NCI-H2029 treated with DMSO at 0.1 percent for 48 hours (cell line): ENCODE results near the gene TMEM154.

Experiments
- DNase-seq: peaks from one replicate; lab custom pipeline; 2025; lab: John Stamatoyannopoulos, UW

Gene TMEM154

GRCh38 chr4:152696764-152697261 is 17.0 kb upstream of the TMEM154 start:
- DNase-seq, result no peak

- DNase-seq, result no peak
Measured at GRCh38 chr4:152693871-152694270, 14.1 kb upstream of the TMEM154 start.

- no peak for DNase-seq
Measured at GRCh38 chr4:152691761-152692160, 12.0 kb upstream of the TMEM154 start.

GRCh38 chr4:152690706-152691651 is 11.2 kb upstream of the TMEM154 start:
- DNase-seq, result no peak

GRCh38 chr4:152689615-152690501 is 10.1 kb upstream of the TMEM154 start:
- no peak for DNase-seq

- DNase-seq, result no peak
Measured at GRCh38 chr4:152687974-152688599, 8.3 kb upstream of the TMEM154 start.

- no peak for DNase-seq
Measured at GRCh38 chr4:152686452-152687013, 6.7 kb upstream of the TMEM154 start.

- no peak for DNase-seq
Measured at GRCh38 chr4:152684587-152684986, 4.8 kb upstream of the TMEM154 start.

GRCh38 chr4:152684007-152684406 is 4.2 kb upstream of the TMEM154 start:
- no peak for DNase-seq

- DNase-seq, result no peak
Measured at GRCh38 chr4:152682143-152682941, 2.5 kb upstream of the TMEM154 start.

- no peak for DNase-seq
Measured at GRCh38 chr4:152680988-152681603, 1.3 kb upstream of the TMEM154 start.

GRCh38 chr4:152678841-152679240 is 956 bp downstream of the TMEM154 start:
- peak; percentile 47 for DNase-seq

- DNase-seq, result no peak
Measured at GRCh38 chr4:152677117-152677516, 2.7 kb downstream of the TMEM154 start.

- no peak for DNase-seq
Measured at GRCh38 chr4:152676052-152676854, 3.5 kb downstream of the TMEM154 start.

GRCh38 chr4:152674359-152674758 is 5.4 kb downstream of the TMEM154 start:
- DNase-seq, result no peak

- DNase-seq, result no peak
Measured at GRCh38 chr4:152673489-152673888, 6.3 kb downstream of the TMEM154 start.

GRCh38 chr4:152672206-152673092 is 7.3 kb downstream of the TMEM154 start:
- DNase-seq, result no peak

- no peak for DNase-seq
Measured at GRCh38 chr4:152668338-152668964, 11.3 kb downstream of the TMEM154 start.
